Measurements from ENCODE around the gene DBT.
"Not testable (repeated sequence)": the region's sequence is repeated elsewhere in the genome, so short reads cannot be mapped to it uniquely, and the experiment has no call there.

DBT gene

DNA sequence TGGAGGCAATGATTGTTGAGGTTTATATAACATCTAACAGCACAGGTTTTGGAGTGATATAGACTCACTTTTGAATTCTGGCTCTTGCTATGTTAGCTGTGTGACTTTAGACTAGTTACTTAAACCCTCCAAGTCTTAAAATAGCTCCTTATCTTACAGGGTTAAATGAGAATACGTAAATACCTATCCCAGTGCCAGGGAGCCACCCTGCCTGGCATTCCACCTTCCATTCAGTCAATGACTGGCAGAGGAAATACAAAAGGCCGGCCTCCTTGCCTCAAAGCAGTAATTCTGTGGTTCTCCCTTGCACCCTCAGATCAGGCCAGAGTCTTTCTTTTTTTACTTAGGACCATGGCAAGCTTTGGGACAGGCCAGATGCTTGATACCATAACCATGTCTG lies 31.8 kb downstream of the DBT start:
- TF ChIP-seq, protein P1, sequence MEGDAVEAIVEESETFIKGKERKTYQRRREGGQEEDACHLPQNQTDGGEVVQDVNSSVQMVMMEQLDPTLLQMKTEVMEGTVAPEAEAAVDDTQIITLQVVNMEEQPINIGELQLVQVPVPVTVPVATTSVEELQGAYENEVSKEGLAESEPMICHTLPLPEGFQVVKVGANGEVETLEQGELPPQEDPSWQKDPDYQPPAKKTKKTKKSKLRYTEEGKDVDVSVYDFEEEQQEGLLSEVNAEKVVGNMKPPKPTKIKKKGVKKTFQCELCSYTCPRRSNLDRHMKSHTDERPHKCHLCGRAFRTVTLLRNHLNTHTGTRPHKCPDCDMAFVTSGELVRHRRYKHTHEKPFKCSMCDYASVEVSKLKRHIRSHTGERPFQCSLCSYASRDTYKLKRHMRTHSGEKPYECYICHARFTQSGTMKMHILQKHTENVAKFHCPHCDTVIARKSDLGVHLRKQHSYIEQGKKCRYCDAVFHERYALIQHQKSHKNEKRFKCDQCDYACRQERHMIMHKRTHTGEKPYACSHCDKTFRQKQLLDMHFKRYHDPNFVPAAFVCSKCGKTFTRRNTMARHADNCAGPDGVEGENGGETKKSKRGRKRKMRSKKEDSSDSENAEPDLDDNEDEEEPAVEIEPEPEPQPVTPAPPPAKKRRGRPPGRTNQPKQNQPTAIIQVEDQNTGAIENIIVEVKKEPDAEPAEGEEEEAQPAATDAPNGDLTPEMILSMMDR (conservative IDR thresholded peaks at IDR 0.05; ENCODE audit: low read depth, low read length): no peak
- no peak overlapping the region for H3K4me3 ChIP-seq (ENCODE audit: low read length)
- no peak for DNase-seq (ENCODE audit: low read depth)

GRCh38 chr1:100215101-100215500 lies 34.5 kb downstream of the DBT start:
- no peak overlapping the region for H3K4me3 ChIP-seq (ENCODE audit: low read length)
- TF ChIP-seq, protein P1 (conservative IDR thresholded peaks at IDR 0.05; ENCODE audit: low read depth, low read length): no peak
- DNase-seq (ENCODE audit: low read depth): no peak

- TF ChIP-seq, protein P1 (conservative IDR thresholded peaks at IDR 0.05; ENCODE audit: low read depth, low read length): no peak
- DNase-seq (ENCODE audit: low read depth): no peak
- no peak overlapping the region for H3K4me3 ChIP-seq (ENCODE audit: low read length)
These were observed 36.5 kb downstream of the DBT start for GRCh38 chr1:100213141-100213540.

DNA sequence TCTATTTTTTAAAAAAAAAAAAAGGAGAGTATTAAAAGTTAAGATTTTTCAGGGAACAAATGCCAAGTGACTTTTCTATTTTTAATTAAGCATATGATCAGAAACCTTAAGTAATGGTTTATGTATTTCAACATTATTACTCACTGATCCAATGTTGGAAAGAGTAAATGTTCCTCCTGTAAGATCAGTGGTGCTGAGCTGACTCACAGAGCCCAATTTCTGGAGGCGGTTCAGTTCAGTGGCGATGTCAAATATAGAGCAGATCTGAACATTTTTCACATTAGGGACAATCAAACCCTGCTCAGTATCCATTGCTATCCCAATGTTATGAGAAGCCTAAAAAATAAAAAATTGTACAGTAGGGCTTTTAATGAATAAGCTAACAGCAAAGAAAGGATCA lies 43.3 kb downstream of the DBT start:
- no peak overlapping the region for H3K4me3 ChIP-seq (ENCODE audit: low read length)
- no peak for DNase-seq (ENCODE audit: low read depth)
- TF ChIP-seq, protein P1 (conservative IDR thresholded peaks at IDR 0.05; ENCODE audit: low read depth, low read length): no peak

- DNase-seq (ENCODE audit: low read depth): not testable (repeated sequence)
These were observed 44.0 kb downstream of the DBT start for GRCh38 chr1:100205593-100205992.

DNA sequence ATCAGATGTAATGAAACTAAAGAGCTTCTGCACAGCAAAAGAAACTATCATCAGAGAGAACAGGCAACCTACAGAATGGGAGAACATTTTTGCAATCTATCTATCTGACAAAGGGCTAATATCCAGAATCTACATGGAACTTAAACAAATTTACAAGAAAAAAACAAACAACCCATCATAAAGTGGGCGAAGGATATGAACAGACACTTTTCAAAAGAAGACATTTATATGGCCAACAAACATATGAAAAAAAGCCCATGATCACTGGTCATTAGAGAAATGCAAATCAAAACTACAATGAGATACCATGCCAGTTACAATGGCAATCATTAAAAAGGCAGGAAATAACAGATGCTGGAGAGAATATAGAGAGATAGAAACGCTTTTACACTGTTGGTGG lies 44.5 kb downstream of the DBT start:
- not testable (repeated sequence) for DNase-seq (ENCODE audit: low read depth); H3K4me3 ChIP-seq (ENCODE audit: low read length)

More at GRCh38 chr1:100205593-100205992, 44.0 kb downstream of the DBT start:
- H3K4me3 ChIP-seq (ENCODE audit: low read length): not testable (repeated sequence)

- not testable (repeated sequence) for DNase-seq (ENCODE audit: low read depth)
These were observed 46.9 kb downstream of the DBT start for GRCh38 chr1:100202703-100203102.

GRCh38 chr1:100200060-100200459 lies 49.6 kb downstream of the DBT start:
- not testable (repeated sequence) for DNase-seq (ENCODE audit: low read depth); H3K4me3 ChIP-seq (ENCODE audit: low read length)

More at GRCh38 chr1:100202703-100203102, 46.9 kb downstream of the DBT start:
- H3K4me3 ChIP-seq (ENCODE audit: low read length): not testable (repeated sequence)

DNA sequence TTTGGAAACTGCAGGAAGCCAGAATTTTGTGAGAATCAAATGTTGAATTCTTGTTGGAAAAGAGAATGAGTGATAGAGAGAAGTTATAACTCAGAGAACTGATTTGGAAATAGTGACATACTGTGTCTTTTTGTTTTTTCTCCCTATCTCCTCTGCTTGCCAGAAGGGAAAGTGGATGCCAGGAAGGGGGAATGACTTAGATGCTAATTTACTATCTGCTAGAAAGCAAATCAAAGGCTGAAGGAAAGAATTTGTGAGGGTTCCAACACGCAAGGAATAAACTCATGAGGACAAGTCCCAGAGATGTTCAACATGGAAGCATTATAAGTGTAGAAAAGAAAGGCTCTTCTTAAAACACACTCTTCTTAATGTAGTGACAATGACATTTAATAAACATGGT lies 51.0 kb downstream of the DBT start:
- no peak for DNase-seq (ENCODE audit: low read depth)
- TF ChIP-seq, protein P1 (conservative IDR thresholded peaks at IDR 0.05; ENCODE audit: low read depth, low read length): no peak
- no peak overlapping the region for H3K4me3 ChIP-seq (ENCODE audit: low read length)
